ENCODE results near the gene TMCC3. TPM values are rescaled to one million over a fixed set of nuclear protein-coding genes. Genes with fewer than 3 reads are reported as not detected.

Gene TMCC3
- total RNA-seq, 1 donor from 2014 or later: 24.2 TPM

DNA sequence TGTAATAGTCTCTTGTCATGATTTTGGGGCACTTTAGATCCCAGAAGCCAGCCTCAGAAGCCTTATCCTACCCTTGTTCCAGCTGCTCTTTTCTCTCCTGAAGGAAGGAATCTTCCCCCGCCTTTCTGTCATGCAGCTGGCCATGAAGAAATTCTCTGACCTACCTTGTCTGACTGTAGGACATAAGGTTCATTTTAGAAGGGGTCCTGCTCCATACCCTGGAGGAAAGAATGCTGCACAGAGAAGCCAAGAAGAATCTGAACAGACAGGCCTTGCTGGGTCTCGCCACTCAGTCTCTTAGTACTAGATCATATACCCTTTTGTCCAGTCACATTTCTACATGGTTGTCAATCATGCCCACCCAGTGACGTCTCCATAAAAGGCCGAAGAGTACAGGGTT is 6.2 kb upstream of the TMCC3 start:
- CTCF ChIA-PET: no interaction called here
- no peak for ATAC-seq (ENCODE audit: low read depth)
- H3K9me3 Mint-ChIP-seq: no peaks in the 10 kb centered on the region
- TF ChIP-seq, protein P1, sequence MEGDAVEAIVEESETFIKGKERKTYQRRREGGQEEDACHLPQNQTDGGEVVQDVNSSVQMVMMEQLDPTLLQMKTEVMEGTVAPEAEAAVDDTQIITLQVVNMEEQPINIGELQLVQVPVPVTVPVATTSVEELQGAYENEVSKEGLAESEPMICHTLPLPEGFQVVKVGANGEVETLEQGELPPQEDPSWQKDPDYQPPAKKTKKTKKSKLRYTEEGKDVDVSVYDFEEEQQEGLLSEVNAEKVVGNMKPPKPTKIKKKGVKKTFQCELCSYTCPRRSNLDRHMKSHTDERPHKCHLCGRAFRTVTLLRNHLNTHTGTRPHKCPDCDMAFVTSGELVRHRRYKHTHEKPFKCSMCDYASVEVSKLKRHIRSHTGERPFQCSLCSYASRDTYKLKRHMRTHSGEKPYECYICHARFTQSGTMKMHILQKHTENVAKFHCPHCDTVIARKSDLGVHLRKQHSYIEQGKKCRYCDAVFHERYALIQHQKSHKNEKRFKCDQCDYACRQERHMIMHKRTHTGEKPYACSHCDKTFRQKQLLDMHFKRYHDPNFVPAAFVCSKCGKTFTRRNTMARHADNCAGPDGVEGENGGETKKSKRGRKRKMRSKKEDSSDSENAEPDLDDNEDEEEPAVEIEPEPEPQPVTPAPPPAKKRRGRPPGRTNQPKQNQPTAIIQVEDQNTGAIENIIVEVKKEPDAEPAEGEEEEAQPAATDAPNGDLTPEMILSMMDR (IDR thresholded peaks at IDR 0.05): no peak
- POLR2A ChIA-PET: interaction anchor here (0.6 kb wide), 1 partner anchor 42 kb away, joined by 6 read pairs; no protein-coding TSS in a partner anchor
- H3K4me1 Mint-ChIP-seq: no peaks in the 10 kb centered on the region
- DNase-seq: no peak
- peaks cover 14% of the 10 kb centered on the region for H3K36me3 Mint-ChIP-seq (ENCODE audit: low read depth)
- no peak overlapping the region for H3K4me3 Mint-ChIP-seq
- H3K27me3 Mint-ChIP-seq: no peaks in the 10 kb centered on the region
- intact Hi-C loops (cut with micrococcal nuclease): loop anchor here (5.0 kb wide), 1 partner anchor 41 kb away; no protein-coding TSS in a partner anchor
- H3K27ac Mint-ChIP-seq: no peak overlapping the region

GRCh38 chr12:94649349-94650142 is 811 bp downstream of the TMCC3 start:
- no peaks in the 10 kb centered on the region for H3K9me3 Mint-ChIP-seq
- DNase-seq (peak; percentile 55), ATAC-seq (ENCODE audit: low read depth) (peak; percentile 69)
- no peak overlapping the region for H3K27ac Mint-ChIP-seq
- TF ChIP-seq, protein P1 (IDR thresholded peaks at IDR 0.05): no peak
- H3K4me3 Mint-ChIP-seq: peak overlapping the region; percentile 86
- intact Hi-C loops (cut with micrococcal nuclease): loop anchor here (1.0 to 10.0 kb wide), 4 partner anchors 23 to 515 kb away; no protein-coding TSS in a partner anchor
- H3K4me1 Mint-ChIP-seq: peaks cover 29% of the 10 kb centered on the region
- no peaks in the 10 kb centered on the region for H3K36me3 Mint-ChIP-seq (ENCODE audit: low read depth)
- ChIA-PET POLR2A (interaction anchor here (1.4 kb wide), 1 partner anchor 224 kb away, joined by 3 read pairs; no protein-coding TSS in a partner anchor), CTCF (interaction anchor here (1.4 kb wide), 1 partner anchor 226 kb away, joined by 3 read pairs; no protein-coding TSS in a partner anchor)
- no peaks in the 10 kb centered on the region for H3K27me3 Mint-ChIP-seq

DNA sequence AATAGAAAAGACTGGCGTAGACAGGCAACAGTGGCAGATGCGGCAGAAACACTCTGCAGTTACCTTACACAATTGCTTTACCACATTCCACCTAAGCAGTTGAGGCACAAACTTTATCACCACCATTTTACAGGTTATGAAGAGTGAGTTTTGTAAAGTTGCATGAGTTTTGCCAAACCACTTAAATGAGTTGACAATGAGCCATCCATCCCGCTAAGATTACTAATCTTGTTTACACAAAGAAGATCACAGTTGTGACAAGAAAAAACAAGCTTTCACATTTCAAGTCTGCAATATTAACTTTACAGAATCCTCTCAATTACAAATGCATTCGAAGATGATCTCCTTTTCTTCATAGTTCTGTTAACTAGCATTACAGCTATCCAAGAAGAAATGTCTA is 1.8 kb downstream of the TMCC3 start:
- ChIA-PET CTCF (no interaction called here), POLR2A (no interaction called here)
- no peak for DNase-seq
- Mint-ChIP-seq H3K4me3 (peak overlapping the region; percentile 86), H3K4me1 (peaks cover 39% of the 10 kb centered on the region), H3K36me3 (ENCODE audit: low read depth) (no peaks in the 10 kb centered on the region), H3K9me3 (no peaks in the 10 kb centered on the region), H3K27me3 (no peaks in the 10 kb centered on the region), H3K27ac (no peak overlapping the region)
- no peak for ATAC-seq (ENCODE audit: low read depth)
- TF ChIP-seq, protein P1 (IDR thresholded peaks at IDR 0.05): no peak
- intact Hi-C loops (cut with micrococcal nuclease): loop anchor here (2.0 to 10.0 kb wide), 2 partner anchors 22 to 514 kb away; no protein-coding TSS in a partner anchor

GRCh38 chr12:94644141-94644979 is 6.0 kb downstream of the TMCC3 start:
- TF ChIP-seq, protein P1 (IDR thresholded peaks at IDR 0.05): no peak
- no peaks in the 10 kb centered on the region for H3K27me3 Mint-ChIP-seq
- peak overlapping the region; percentile 73 for H3K27ac Mint-ChIP-seq
- intact Hi-C loops (cut with micrococcal nuclease): loop anchor here (1.0 to 10.0 kb wide), 3 partner anchors 20 to 510 kb away; no protein-coding TSS in a partner anchor
- DNase-seq: no peak
- H3K4me3 Mint-ChIP-seq: peak overlapping the region; percentile 61
- peak; percentile 60 for ATAC-seq (ENCODE audit: low read depth)
- H3K9me3 Mint-ChIP-seq: no peaks in the 10 kb centered on the region
- ChIA-PET CTCF (interaction anchor here (1.1 kb wide), 1 partner anchor 231 kb away, joined by 4 read pairs; no protein-coding TSS in a partner anchor), POLR2A (interaction anchor here (1.1 kb wide), 1 partner anchor 173 kb away, joined by 3 read pairs; no protein-coding TSS in a partner anchor)
- H3K4me1 Mint-ChIP-seq: peaks cover 43% of the 10 kb centered on the region
- peaks cover 7% of the 10 kb centered on the region for H3K36me3 Mint-ChIP-seq (ENCODE audit: low read depth)
